H9 (cell line): ENCODE measurements around the gene CALHM1. TPM values are rescaled to one million over a fixed set of nuclear protein-coding genes. Genes with fewer than 3 reads are reported as not detected.
A peak's percentile ranks its signal among the peaks of the same experiment; 100 is the strongest.

ENCODE experiments used
- DNase-seq: peaks from one replicate; pipeline ENCODE4 v3.0.0-alpha.2; 2017
- H2AFZ ChIP-seq: one replicate; pipeline ENCODE4 v1.6.1; 2013; ENCODE audit warnings: mild to moderate bottlenecking, low read length, control low read depth, moderate library complexity
- H2AK5ac ChIP-seq: 2 replicates; pipeline ENCODE4 v1.6.1; 2013; ENCODE audit warnings: low read length, control low read depth, mixed read lengths; ENCODE audit not compliant: insufficient read length
- H2BK120ac ChIP-seq: one replicate; pipeline ENCODE4 v1.6.1; 2013; ENCODE audit warnings: low read depth, mild to moderate bottlenecking, low read length, control low read depth, inconsistent platforms; ENCODE audit not compliant: poor library complexity, severe bottlenecking
- H2BK12ac ChIP-seq: 2 replicates; pipeline ENCODE4 v1.6.1; 2013; ENCODE audit warnings: low read length, control low read depth, mixed read lengths, low read depth; ENCODE audit not compliant: insufficient read length
- H2BK15ac ChIP-seq: 2 replicates; pipeline ENCODE4 v1.6.1; 2013; ENCODE audit warnings: low read depth, low read length, control low read depth
- H2BK20ac ChIP-seq: one replicate; pipeline ENCODE4 v1.6.1; 2013; ENCODE audit warnings: low read depth, mild to moderate bottlenecking, low read length, control low read depth, inconsistent platforms; ENCODE audit not compliant: poor library complexity, severe bottlenecking
- H2BK5ac ChIP-seq: 2 replicates; pipeline ENCODE4 v1.6.1; 2013; ENCODE audit warnings: low read length, control low read depth, mixed read lengths; ENCODE audit not compliant: insufficient read length
- H3K14ac ChIP-seq: 2 replicates; pipeline ENCODE4 v1.6.1; 2013; ENCODE audit warnings: low read length, control low read depth; ENCODE audit not compliant: insufficient read depth
- H3K18ac ChIP-seq: 2 replicates; pipeline ENCODE4 v1.6.1; 2013; ENCODE audit warnings: low read depth, mild to moderate bottlenecking, mixed read lengths, low read length, control low read depth; ENCODE audit not compliant: insufficient read length
- H3K23ac ChIP-seq: 2 replicates; pipeline ENCODE4 v1.6.1; 2013; ENCODE audit warnings: low read length, control low read depth, mixed read lengths, low read depth; ENCODE audit not compliant: insufficient read length
- H3K23me2 ChIP-seq: 2 replicates; pipeline ENCODE4 v1.6.1; 2013; ENCODE audit warnings: low read depth, mild to moderate bottlenecking, mixed read lengths, low read length, control low read depth; ENCODE audit not compliant: insufficient read length, poor library complexity, severe bottlenecking
- H3K27ac ChIP-seq: 2 replicates; pipeline ENCODE4 v1.5.1; 2013; ENCODE audit warnings: low read length, control low read depth, mixed read lengths, low read depth; ENCODE audit not compliant: insufficient read length
- H3K27me3 ChIP-seq: 2 replicates; pipeline ENCODE4 v1.6.1; 2013; ENCODE audit warnings: low read length, control low read depth, inconsistent platforms; ENCODE audit not compliant: insufficient read depth
- H3K4ac ChIP-seq: 2 replicates; pipeline ENCODE4 v1.6.1; 2013; ENCODE audit warnings: low read depth, mild to moderate bottlenecking, control low read depth, inconsistent platforms, low read length, moderate library complexity
- H3K4me1 ChIP-seq: 2 replicates; pipeline ENCODE4 v1.6.1; 2013; ENCODE audit warnings: low read length, control low read depth, inconsistent platforms; ENCODE audit not compliant: insufficient read depth
- H3K4me2 ChIP-seq: 2 replicates; pipeline ENCODE4 v1.6.1; 2013; ENCODE audit warnings: low read length, control low read depth, mixed read lengths; ENCODE audit not compliant: insufficient read length, insufficient read depth
- H3K56ac ChIP-seq: 2 replicates; pipeline ENCODE4 v1.6.1; 2013; ENCODE audit warnings: low read depth, mild to moderate bottlenecking, mixed read lengths, low read length, control low read depth; ENCODE audit not compliant: insufficient read length
- H3K79me1 ChIP-seq: 2 replicates; pipeline ENCODE4 v1.6.1; 2013; ENCODE audit warnings: low read depth, mild to moderate bottlenecking, moderate library complexity, low read length, control low read depth, inconsistent platforms; ENCODE audit not compliant: insufficient read depth, poor library complexity, severe bottlenecking
- H3K79me2 ChIP-seq: 2 replicates; pipeline ENCODE4 v1.6.1; 2013; ENCODE audit warnings: low read length, control low read depth, inconsistent platforms; ENCODE audit not compliant: insufficient read depth
- H3K9ac ChIP-seq: 2 replicates; pipeline ENCODE4 v1.6.1; 2013; ENCODE audit warnings: low read length, control low read depth, mixed read lengths; ENCODE audit not compliant: insufficient read length; ENCODE audit errors: extremely low read depth
- H3K9me3 ChIP-seq: one replicate; pipeline ENCODE4 v1.6.1; 2013; ENCODE audit warnings: low read depth, low read length, inconsistent platforms; ENCODE audit not compliant: control insufficient read depth
- H3T11ph ChIP-seq: one replicate; pipeline ENCODE4 v1.6.1; 2013; ENCODE audit warnings: mild to moderate bottlenecking, low read length, control low read depth, inconsistent platforms
- H4K20me1 ChIP-seq: one replicate; pipeline ENCODE4 v1.6.1; 2013; ENCODE audit not compliant: control insufficient read depth, insufficient read length, insufficient read depth
- H4K5ac ChIP-seq: 2 replicates; pipeline ENCODE4 v1.6.1; 2013; ENCODE audit warnings: low read depth, mild to moderate bottlenecking, mixed read lengths, low read length, control low read depth; ENCODE audit not compliant: insufficient read length
- H4K8ac ChIP-seq: replicated peaks from 2 replicates; pipeline ENCODE4 v1.6.1; 2013; ENCODE audit warnings: low read length, control low read depth, mixed read lengths, low read depth; ENCODE audit not compliant: insufficient read length
- H4K91ac ChIP-seq: 2 replicates; pipeline ENCODE4 v1.6.1; 2013; ENCODE audit warnings: low read depth, mild to moderate bottlenecking, moderate library complexity, mixed read lengths, low read length, control low read depth; ENCODE audit not compliant: insufficient read length
- H3K27ac Mint-ChIP-seq, 3 experiments: 2 replicates in 2 of 3; 3 replicates in 1 of 3; pipeline ENCODE4 v1.8.0; 2020 to 2021; ENCODE audit warnings: mixed read lengths in 3 of 3, mild to moderate bottlenecking in 1 of 3, moderate library complexity in 1 of 3
- H3K27me3 Mint-ChIP-seq: 2 replicates; pipeline ENCODE4 v1.8.0; 2021; ENCODE audit warnings: low read depth, mild to moderate bottlenecking, moderate library complexity, mixed read lengths
- H3K36me3 Mint-ChIP-seq, 3 experiments: 2 replicates in 2 of 3; 3 replicates in 1 of 3; pipeline ENCODE4 v1.8.0; 2020 to 2021; ENCODE audit warnings: low read depth in 3 of 3, mixed read lengths in 3 of 3; ENCODE audit not compliant: insufficient read depth in 1 of 3
- H3K4me1 Mint-ChIP-seq, 2 experiments: 2 replicates each; pipeline ENCODE4 v1.8.0; 2020; ENCODE audit warnings: mixed read lengths in 2 of 2
- H3K4me3 Mint-ChIP-seq, 2 experiments: 2 replicates in 1 of 2; 3 replicates in 1 of 2; pipeline ENCODE4 v1.8.0; 2020 to 2021; ENCODE audit warnings: mild to moderate bottlenecking in 2 of 2, mixed read lengths in 2 of 2, moderate library complexity in 1 of 2
- H3K9me3 Mint-ChIP-seq, 2 experiments: 2 replicates in 1 of 2; 3 replicates in 1 of 2; pipeline ENCODE4 v1.8.0; 2020; ENCODE audit warnings: mild to moderate bottlenecking in 2 of 2, mixed read lengths in 2 of 2, moderate library complexity in 1 of 2
- CTCF ChIP-seq: fragments of 200-600 bp; sonication (generic); conservative IDR thresholded peaks from 3 replicates; pipeline ENCODE4 v1.8.0; 2021; ENCODE audit warnings: antibody characterized with exemption, mild to moderate bottlenecking
- WGBS: extraction: QIAGEN DNeasy Blood & Tissue Kit; methylation state at CpG from one replicate; pipeline ENCODE4 v1.1.7; 2013; ENCODE audit warnings: missing lambda C conversion rate, low lambda C conversion rate, mixed read lengths; ENCODE audit not compliant: insufficient read length; ENCODE audit errors: extremely low coverage; 5-methylcytosine and 5-hydroxymethylcytosine counted together
- total RNA-seq: library from RNA; stranded (reverse); gene quantifications from 2 replicates; pipeline ENCODE4 v1.2.1, GENCODE V29; 2021

The CALHM1 gene
- total RNA-seq, 1 experiment from 2014 or later = 0.13 TPM

GRCh38 chr10:103440416-103440815 lies 18.3 kb downstream of the CALHM1 start:
- no peak overlapping the region for H3K4me2 ChIP-seq

More at GRCh38 chr10:103440416-103440815, 18.3 kb downstream of the CALHM1 start:
- H3K27ac Mint-ChIP-seq = peak overlapping the region; percentile 34 to 72 (median 50); a peak in 3 of 7 replicates
- Histone ChIP-seq H3K9ac (no peak overlapping the region), H3K23ac (no peak overlapping the region), H2BK5ac (no peak overlapping the region), H3K79me1 (no peaks in the 10 kb centered on the region), H4K20me1 (no peaks in the 10 kb centered on the region), H3K4ac (no peak overlapping the region), H3K9me3 (no peaks in the 10 kb centered on the region), H3K14ac (no peak overlapping the region), H2BK120ac (no peak overlapping the region), H4K5ac (no peak overlapping the region), H3K79me2 (no peaks in the 10 kb centered on the region), H3T11ph (no peak overlapping the region), H3K18ac (no peak overlapping the region), H2AFZ (no peak overlapping the region), H4K8ac (no peak overlapping the region), H2AK5ac (no peak overlapping the region), H3K27ac (no peak overlapping the region), H3K23me2 (no peaks in the 10 kb centered on the region), H3K56ac (no peak overlapping the region), H2BK15ac (no peak overlapping the region), H2BK20ac (no peak overlapping the region), H2BK12ac (no peak overlapping the region), H4K91ac (no peak overlapping the region), H3K27me3 (no peaks in the 10 kb centered on the region), H3K4me1 (no peaks in the 10 kb centered on the region)
- H3K4me3 Mint-ChIP-seq = no peak overlapping the region
- peaks cover 0 to 3% of the 10 kb centered on the region in 2 experiments; a peak in 1 of 4 replicates for H3K4me1 Mint-ChIP-seq
- H3K36me3 Mint-ChIP-seq = peaks cover 67 to 95% (median 91%) of the 10 kb centered on the region in 3 experiments; a peak in 6 of 7 replicates
- no peak for DNase-seq
- no CpG with 5 or more reads among the region's 14 CpGs for WGBS
- H3K27me3 Mint-ChIP-seq = no peaks in the 10 kb centered on the region
- no peaks in the 10 kb centered on the region for H3K9me3 Mint-ChIP-seq
- no peak for TF ChIP-seq CTCF
